Stimulated activated naive B cell treated with anti-CD40 and anti-IgM and Interleukin-4, amounts not matched to agents 10 μg/mL and 1 μg/mL and 100 μg/mL, for 72 hours (primary cell): ENCODE data around the gene LRRC9.

Source experiments
- ATAC-seq, 2 donors: fragments of 150-1000 bp; cut with Tn5 transposase; replicated peaks; 2 replicates each; pipeline ENCODE4 v1.10.0; 2021; ENCODE audit warnings: moderate library complexity in 1 of 2
- DNase-seq: peaks from one replicate; pipeline ENCODE4 v3.0.0; 2021
- H3K27ac Mint-ChIP-seq: one replicate; pipeline ENCODE4 v1.8.0; 2022; ENCODE audit warnings: mild to moderate bottlenecking, mixed read lengths
- H3K27me3 Mint-ChIP-seq, 2 donors: one replicate each; pipeline ENCODE4 v1.8.0; 2022; ENCODE audit warnings: mixed read lengths in 2 of 2
- H3K36me3 Mint-ChIP-seq, 2 donors: one replicate each; pipeline ENCODE4 v1.8.0; 2022; ENCODE audit warnings: mixed read lengths in 2 of 2, mild to moderate bottlenecking in 1 of 2
- H3K4me1 Mint-ChIP-seq, 2 donors: one replicate each; pipeline ENCODE4 v1.8.0; 2022; ENCODE audit warnings: mixed read lengths in 2 of 2, mild to moderate bottlenecking in 1 of 2
- H3K4me3 Mint-ChIP-seq, 2 donors: one replicate each; pipeline ENCODE4 v1.8.0; 2022; ENCODE audit warnings: mild to moderate bottlenecking in 2 of 2, mixed read lengths in 2 of 2, moderate library complexity in 1 of 2
- H3K9me3 Mint-ChIP-seq, 2 donors: one replicate each; pipeline ENCODE4 v1.8.0; 2022; ENCODE audit warnings: mixed read lengths in 2 of 2, mild to moderate bottlenecking in 1 of 2

LRRC9 gene

DNA sequence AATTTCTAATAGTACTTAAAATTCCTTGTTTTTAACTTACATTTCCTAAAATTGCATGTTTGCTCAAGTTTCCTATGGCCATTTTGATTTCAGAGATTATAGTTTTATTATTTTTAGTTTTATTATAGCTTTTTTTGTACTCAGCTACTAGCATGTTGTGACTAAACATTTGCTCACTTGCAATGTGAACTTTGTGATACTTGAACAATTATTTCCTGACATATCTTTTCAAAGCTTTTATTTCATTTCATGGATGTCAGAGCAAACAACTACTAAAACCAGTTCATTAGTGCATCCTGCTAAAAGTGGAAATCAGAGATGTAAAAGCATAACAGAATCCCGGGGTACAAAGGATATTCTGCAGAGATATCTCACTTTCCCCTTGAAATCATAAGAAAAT lies 138.1 kb downstream of the LRRC9 start:
- Mint-ChIP-seq H3K27me3 (peaks cover 7 to 10% of the 10 kb centered on the region in 2 donors), H3K4me3 (no peak overlapping the region), H3K4me1 (no peaks in the 10 kb centered on the region), H3K36me3 (no peaks in the 10 kb centered on the region), H3K9me3 (no peaks in the 10 kb centered on the region), H3K27ac (no peak overlapping the region)
- no peak for DNase-seq
- ATAC-seq = no peak

GRCh38 chr14:60061371-60061770 lies 141.4 kb downstream of the LRRC9 start:
- Mint-ChIP-seq H3K27me3 (peaks cover 7 to 10% of the 10 kb centered on the region in 2 donors), H3K27ac (no peak overlapping the region), H3K4me3 (no peak overlapping the region), H3K9me3 (no peaks in the 10 kb centered on the region), H3K36me3 (no peaks in the 10 kb centered on the region), H3K4me1 (no peaks in the 10 kb centered on the region)
- DNase-seq (no peak), ATAC-seq (no peak)

- no peak for DNase-seq
- no peak overlapping the region for H3K4me3 Mint-ChIP-seq
- no peaks in the 10 kb centered on the region for H3K36me3 Mint-ChIP-seq
- H3K4me1 Mint-ChIP-seq = no peaks in the 10 kb centered on the region
- peaks cover 7 to 10% of the 10 kb centered on the region in 2 donors for H3K27me3 Mint-ChIP-seq
- no peak overlapping the region for H3K27ac Mint-ChIP-seq
- no peak for ATAC-seq
- no peaks in the 10 kb centered on the region for H3K9me3 Mint-ChIP-seq
Observed at GRCh38 chr14:60064491-60065072, 144.6 kb downstream of the LRRC9 start.

- Mint-ChIP-seq H3K27ac (no peak overlapping the region), H3K36me3 (no peaks in the 10 kb centered on the region), H3K9me3 (no peaks in the 10 kb centered on the region), H3K27me3 (no peaks in the 10 kb centered on the region), H3K4me1 (no peaks in the 10 kb centered on the region), H3K4me3 (no peak overlapping the region)
- ATAC-seq (no peak), DNase-seq (no peak)
Observed at GRCh38 chr14:60067882-60068281, 147.9 kb downstream of the LRRC9 start.

- Mint-ChIP-seq H3K9me3 (peaks cover 6 to 9% of the 10 kb centered on the region in 2 donors), H3K36me3 (peaks cover 1 to 6% of the 10 kb centered on the region in 2 donors), H3K27ac (no peak overlapping the region), H3K4me3 (no peak overlapping the region), H3K27me3 (peaks cover 6 to 10% of the 10 kb centered on the region in 2 donors), H3K4me1 (no peaks in the 10 kb centered on the region)
- no peak for DNase-seq
- ATAC-seq = no peak
Observed at GRCh38 chr14:60079723-60080122, 159.8 kb downstream of the LRRC9 start.

DNA sequence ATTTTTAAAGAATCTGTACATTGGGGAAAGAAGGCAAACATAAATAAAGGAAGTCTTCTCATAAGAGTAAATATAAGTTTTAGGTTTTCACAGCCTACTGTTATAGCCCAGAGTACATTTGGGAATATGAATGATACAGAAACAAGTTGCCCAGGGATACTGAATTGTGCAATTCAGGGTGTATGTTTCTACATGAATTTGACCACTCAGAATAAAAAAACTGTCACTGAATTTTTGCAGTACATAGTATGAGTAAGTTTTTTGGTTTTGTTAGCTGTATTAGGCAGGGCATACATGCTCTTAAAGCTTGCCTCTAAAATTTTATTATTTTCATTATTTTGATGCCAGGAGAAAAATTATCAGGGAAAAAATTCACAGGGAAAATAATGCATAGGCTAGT lies 165.1 kb downstream of the LRRC9 start:
- no peak for ATAC-seq
- no peak for DNase-seq
- Mint-ChIP-seq H3K9me3 (no peaks in the 10 kb centered on the region), H3K27ac (no peak overlapping the region), H3K4me3 (no peak overlapping the region), H3K27me3 (peaks cover 0 to 4% of the 10 kb centered on the region in 2 donors), H3K4me1 (no peaks in the 10 kb centered on the region), H3K36me3 (no peaks in the 10 kb centered on the region)

DNA sequence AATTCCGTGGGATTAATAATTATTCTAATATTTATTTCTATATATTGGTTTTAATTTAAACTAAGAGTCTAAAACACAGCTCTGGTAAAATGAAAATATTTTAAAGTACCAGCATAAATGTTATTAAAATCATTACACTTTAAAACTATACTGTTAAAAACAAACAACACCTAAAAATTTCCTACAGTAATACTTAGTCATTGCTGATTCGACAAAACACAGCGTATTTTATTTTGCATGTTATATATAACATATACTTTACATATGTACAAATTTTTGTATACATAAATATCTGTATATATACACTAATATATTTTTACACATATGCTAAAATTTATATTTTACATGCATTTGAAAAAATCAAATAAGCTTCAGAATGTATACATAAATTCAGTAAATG lies 165.7 kb downstream of the LRRC9 start:
- Mint-ChIP-seq H3K4me1 (no peaks in the 10 kb centered on the region), H3K4me3 (no peak overlapping the region), H3K27ac (no peak overlapping the region), H3K27me3 (peaks cover 0 to 4% of the 10 kb centered on the region in 2 donors), H3K36me3 (no peaks in the 10 kb centered on the region), H3K9me3 (no peaks in the 10 kb centered on the region)
- ATAC-seq (no peak), DNase-seq (no peak)

GRCh38 chr14:60087668-60088067 lies 167.7 kb downstream of the LRRC9 start:
- Mint-ChIP-seq H3K9me3 (no peaks in the 10 kb centered on the region), H3K27ac (no peak overlapping the region), H3K4me1 (peaks cover 1 to 3% of the 10 kb centered on the region in 2 donors), H3K27me3 (peaks cover 0 to 4% of the 10 kb centered on the region in 2 donors), H3K36me3 (no peaks in the 10 kb centered on the region), H3K4me3 (no peak overlapping the region)
- no peak for ATAC-seq
- no peak for DNase-seq

DNA sequence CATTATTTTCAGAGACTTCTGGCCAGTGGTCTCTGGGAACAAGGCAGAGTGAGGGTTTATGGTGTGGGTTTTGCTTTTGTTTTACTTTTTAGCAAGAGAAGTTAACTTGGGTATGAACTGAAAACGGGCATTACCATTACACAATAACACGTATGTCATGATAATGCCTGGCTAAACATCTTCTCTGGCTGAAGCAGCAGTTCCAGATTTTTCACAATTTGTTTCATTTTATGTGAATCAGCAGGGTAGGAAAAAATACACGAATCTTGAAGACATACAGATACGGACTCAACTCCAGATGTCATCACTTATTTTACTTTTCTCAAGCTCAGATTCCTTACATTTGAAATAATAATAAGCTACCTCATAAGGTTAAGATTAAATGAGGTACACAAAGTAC lies 169.3 kb downstream of the LRRC9 start:
- peaks cover 12 to 19% of the 10 kb centered on the region in 2 donors for H3K4me1 Mint-ChIP-seq
- DNase-seq = no peak
- H3K27ac Mint-ChIP-seq = no peak overlapping the region
- H3K36me3 Mint-ChIP-seq = peaks cover 1 to 2% of the 10 kb centered on the region in 2 donors
- ATAC-seq = no peak
- H3K9me3 Mint-ChIP-seq = peaks cover 0 to 1% of the 10 kb centered on the region in 2 donors
- no peak overlapping the region for H3K4me3 Mint-ChIP-seq
- H3K27me3 Mint-ChIP-seq = peaks cover 0 to 4% of the 10 kb centered on the region in 2 donors

DNA sequence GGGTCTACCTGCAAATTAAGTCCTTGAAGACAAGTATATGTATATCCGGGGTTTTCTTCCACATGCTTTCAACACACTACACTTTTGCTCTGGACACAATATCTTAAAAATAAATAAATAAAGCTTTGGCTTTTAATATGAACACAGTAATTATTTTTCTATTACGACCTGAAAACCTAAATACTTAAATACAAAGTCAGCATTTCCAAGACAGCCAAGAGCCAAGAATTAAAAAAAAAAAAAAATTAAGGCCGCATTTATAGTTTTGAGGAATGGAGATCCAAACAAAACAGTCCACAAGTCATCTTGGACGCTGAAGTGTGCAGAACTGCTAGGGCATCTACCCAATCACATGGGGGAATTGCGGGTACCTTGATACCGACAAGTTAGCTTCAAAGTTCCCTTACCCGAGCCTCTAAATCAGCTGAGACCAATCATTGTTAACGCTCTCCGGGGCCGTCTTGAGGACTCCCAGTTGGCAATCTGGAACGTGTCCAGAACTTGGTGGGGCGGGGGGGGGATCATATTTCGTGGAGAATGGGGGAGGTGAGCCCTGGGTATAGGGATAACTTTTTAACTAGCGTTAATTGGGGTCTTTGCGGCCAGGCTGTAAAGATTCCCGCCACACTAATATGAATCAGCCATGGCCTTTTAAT lies 171.0 kb downstream of the LRRC9 start:
- no peak for ATAC-seq
- Mint-ChIP-seq H3K27ac (peak overlapping the region; percentile 97), H3K27me3 (no peaks in the 10 kb centered on the region), H3K36me3 (peaks cover 1 to 8% of the 10 kb centered on the region in 2 donors), H3K9me3 (peaks cover 0 to 2% of the 10 kb centered on the region in 2 donors), H3K4me3 (peak overlapping the region; percentile 90 to 94), H3K4me1 (peaks cover 20 to 37% of the 10 kb centered on the region in 2 donors)
- DNase-seq = peak; percentile 4

- peaks cover 1 to 8% of the 10 kb centered on the region in 2 donors for H3K36me3 Mint-ChIP-seq
- peak within 1 kb of the TSS; percentile 97 for H3K27ac Mint-ChIP-seq
- H3K27me3 Mint-ChIP-seq = no peaks in the 10 kb centered on the region
- peaks cover 0 to 2% of the 10 kb centered on the region in 2 donors for H3K9me3 Mint-ChIP-seq
- peaks cover 20 to 37% of the 10 kb centered on the region in 2 donors for H3K4me1 Mint-ChIP-seq
- H3K4me3 Mint-ChIP-seq = peak within 1 kb of the TSS; percentile 90 to 94
- ATAC-seq = peak; percentile 96 to 97
- peak; percentile 93 for DNase-seq
Observed at GRCh38 chr14:60091550-60092525, 171.9 kb downstream of the LRRC9 start, which contains the start of gene PCNX4. TSS of gene PCNX4 (plus strand) at chr14:60091923. CDS start at chr14:60107639, 15,716 bp downstream.

GRCh38 chr14:60092526-60092920 lies 172.6 kb downstream of the LRRC9 start:
- peak; percentile 4 for DNase-seq
- H3K4me3 Mint-ChIP-seq = peak overlapping the region; percentile 90 to 94
- H3K4me1 Mint-ChIP-seq = peaks cover 20 to 37% of the 10 kb centered on the region in 2 donors
- H3K36me3 Mint-ChIP-seq = peaks cover 1 to 9% of the 10 kb centered on the region in 2 donors
- no peaks in the 10 kb centered on the region for H3K27me3 Mint-ChIP-seq
- peaks cover 0 to 2% of the 10 kb centered on the region in 2 donors for H3K9me3 Mint-ChIP-seq
- peak overlapping the region; percentile 97 for H3K27ac Mint-ChIP-seq
- peak; percentile 11 to 13 for ATAC-seq

GRCh38 chr14:60093080-60093479 lies 173.1 kb downstream of the LRRC9 start:
- H3K9me3 Mint-ChIP-seq = peaks cover 0 to 2% of the 10 kb centered on the region in 2 donors
- peaks cover 24 to 42% of the 10 kb centered on the region in 2 donors for H3K4me1 Mint-ChIP-seq
- no peak for ATAC-seq
- DNase-seq = no peak
- peaks cover 6 to 14% of the 10 kb centered on the region in 2 donors for H3K36me3 Mint-ChIP-seq
- H3K27me3 Mint-ChIP-seq = no peaks in the 10 kb centered on the region
- peak overlapping the region; percentile 90 to 94 for H3K4me3 Mint-ChIP-seq
- H3K27ac Mint-ChIP-seq = peak overlapping the region; percentile 97

- peaks cover 0 to 2% of the 10 kb centered on the region in 2 donors for H3K9me3 Mint-ChIP-seq
- DNase-seq (no peak), ATAC-seq (no peak)
- peaks cover 9 to 20% of the 10 kb centered on the region in 2 donors for H3K36me3 Mint-ChIP-seq
- no peak overlapping the region for H3K27ac Mint-ChIP-seq
- peak overlapping the region; percentile 90 to 94 for H3K4me3 Mint-ChIP-seq
- H3K27me3 Mint-ChIP-seq = no peaks in the 10 kb centered on the region
- peaks cover 27 to 45% of the 10 kb centered on the region in 2 donors for H3K4me1 Mint-ChIP-seq
Observed at GRCh38 chr14:60093606-60094005, 173.7 kb downstream of the LRRC9 start.
